Measurements from ENCODE around the gene CTSD. TPM values are rescaled to one million over a fixed set of nuclear protein-coding genes. Genes with fewer than 3 reads are reported as not detected.

The CTSD gene
- total RNA-seq, 3 donors from 2014 or later (not counting 1 experiment from before 2014, with no cell fraction given) = 388 to 446 (median 415) TPM

GRCh38 chr11:1765871-1766718 lies 2.4 kb upstream of the CTSD start:
- Histone ChIP-seq H3K9me3 (ENCODE audit: control insufficient read depth, insufficient read depth, low read length) (no peaks in the 10 kb centered on the region), H3K4me3 (ENCODE audit: low read length) (no peak overlapping the region), H3K27me3 (ENCODE audit: control insufficient read depth, insufficient read depth, low read length) (no peaks in the 10 kb centered on the region), H3K36me3 (ENCODE audit: control insufficient read depth, insufficient read depth, low read length) (peaks cover 4% of the 10 kb centered on the region), H3K27ac (ENCODE audit: low read length) (no peak overlapping the region), H3K4me1 (ENCODE audit: control insufficient read depth, insufficient read depth, low read length) (peaks cover 40% of the 10 kb centered on the region)
- Mint-ChIP-seq H3K27ac (no peak overlapping the region), H3K4me3 (no peak overlapping the region), H3K4me1 (peaks cover 29 to 37% of the 10 kb centered on the region in 2 donors), H3K9me3 (no peaks in the 10 kb centered on the region), H3K27me3 (ENCODE audit: low read depth in 2 of 2) (no peaks in the 10 kb centered on the region), H3K36me3 (no peaks in the 10 kb centered on the region)
- TF ChIP-seq CTCF (IDR thresholded peaks at IDR 0.05) = no peak
- ATAC-seq (no peak), DNase-seq (no peak)
- intact Hi-C loops (cut with micrococcal nuclease) = no loop called here
- 93% methylated on average over 28 of the region's 28 CpGs for WGBS (ENCODE audit: insufficient coverage)

- intact Hi-C loops (cut with micrococcal nuclease) = no loop called here
- TF ChIP-seq CTCF (IDR thresholded peaks at IDR 0.05) = no peak
- Histone ChIP-seq H3K27ac (ENCODE audit: low read length) (peak overlapping the region; percentile 37), H3K36me3 (ENCODE audit: control insufficient read depth, insufficient read depth, low read length) (peaks cover 20% of the 10 kb centered on the region), H3K27me3 (ENCODE audit: control insufficient read depth, insufficient read depth, low read length) (no peaks in the 10 kb centered on the region), H3K4me3 (ENCODE audit: low read length) (peak overlapping the region; percentile 71), H3K9me3 (ENCODE audit: control insufficient read depth, insufficient read depth, low read length) (no peaks in the 10 kb centered on the region), H3K4me1 (ENCODE audit: control insufficient read depth, insufficient read depth, low read length) (peaks cover 56% of the 10 kb centered on the region)
- Mint-ChIP-seq H3K27me3 (ENCODE audit: low read depth in 2 of 2) (no peaks in the 10 kb centered on the region), H3K27ac (peak overlapping the region in 1 of 2 donors; percentile 93), H3K36me3 (no peaks in the 10 kb centered on the region), H3K4me3 (peak overlapping the region; percentile 83), H3K9me3 (no peaks in the 10 kb centered on the region), H3K4me1 (peaks cover 22 to 43% of the 10 kb centered on the region in 2 donors)
- ATAC-seq (peak; percentile 20 to 37 (median 30)), DNase-seq (peak in 1 of 2 donors; percentile 44)
- WGBS (ENCODE audit: insufficient coverage) = 1% methylated on average over 32 of the region's 32 CpGs
Observed at GRCh38 chr11:1763336-1763795, 361 bp downstream of the CTSD start.

- intact Hi-C loops (cut with micrococcal nuclease) = no loop called here
- Mint-ChIP-seq H3K4me1 (peaks cover 25 to 49% of the 10 kb centered on the region in 2 donors), H3K36me3 (no peaks in the 10 kb centered on the region), H3K9me3 (no peaks in the 10 kb centered on the region), H3K27me3 (ENCODE audit: low read depth in 2 of 2) (no peaks in the 10 kb centered on the region), H3K27ac (peak overlapping the region; percentile 86 to 93), H3K4me3 (peak overlapping the region; percentile 83)
- no peak for DNase-seq
- peak overlapping the region; percentile 37 for H3K27ac ChIP-seq (ENCODE audit: low read length)
- peaks cover 20% of the 10 kb centered on the region for H3K36me3 ChIP-seq (ENCODE audit: control insufficient read depth, insufficient read depth, low read length)
- 35% methylated on average over 15 of the region's 16 CpGs for WGBS (ENCODE audit: insufficient coverage)
- no peaks in the 10 kb centered on the region for H3K27me3 ChIP-seq (ENCODE audit: control insufficient read depth, insufficient read depth, low read length)
- H3K9me3 ChIP-seq (ENCODE audit: control insufficient read depth, insufficient read depth, low read length) = no peaks in the 10 kb centered on the region
- H3K4me3 ChIP-seq (ENCODE audit: low read length) = peak overlapping the region; percentile 71
- no peak for TF ChIP-seq CTCF (IDR thresholded peaks at IDR 0.05)
- H3K4me1 ChIP-seq (ENCODE audit: control insufficient read depth, insufficient read depth, low read length) = peaks cover 63% of the 10 kb centered on the region
- no peak for ATAC-seq
Observed at GRCh38 chr11:1762537-1763302, 1.0 kb downstream of the CTSD start.

Data from natural killer cell (primary cell).